ENCODE results near the gene NACC1.

NACC1 gene

GRCh38 chr19:13085666-13086065 lies 32.4 kb upstream of the NACC1 start:
- Histone ChIP-seq H3K9me3 (ENCODE audit: control insufficient read depth, insufficient read depth, low read length) (no peaks in the 10 kb centered on the region), H3F3A (ENCODE audit: control insufficient read depth, insufficient read depth) (no peaks in the 10 kb centered on the region), H3K36me3 (ENCODE audit: control insufficient read depth, low read length) (no peaks in the 10 kb centered on the region), H3K4me1 (ENCODE audit: control insufficient read depth, low read length) (no peaks in the 10 kb centered on the region), H3K4me2 (ENCODE audit: low read length) (no peak overlapping the region), H3K9me2 (replicated peaks; ENCODE audit: control insufficient read depth, low read length) (no peaks in the 10 kb centered on the region), H4K20me1 (ENCODE audit: control insufficient read depth, insufficient read depth, low read depth, low read length) (no peaks in the 10 kb centered on the region), H3K27ac (ENCODE audit: low read depth, low read length) (no peak overlapping the region), H3K27me3 (ENCODE audit: control insufficient read depth, low read length) (peaks cover 11% of the 10 kb centered on the region; the same call in 1 of the 2 replicates), H3K4me3 (ENCODE audit: low read length) (no peak overlapping the region), H3K79me2 (ENCODE audit: control insufficient read depth, low read length) (no peaks in the 10 kb centered on the region)
- TF ChIP-seq, protein P1, sequence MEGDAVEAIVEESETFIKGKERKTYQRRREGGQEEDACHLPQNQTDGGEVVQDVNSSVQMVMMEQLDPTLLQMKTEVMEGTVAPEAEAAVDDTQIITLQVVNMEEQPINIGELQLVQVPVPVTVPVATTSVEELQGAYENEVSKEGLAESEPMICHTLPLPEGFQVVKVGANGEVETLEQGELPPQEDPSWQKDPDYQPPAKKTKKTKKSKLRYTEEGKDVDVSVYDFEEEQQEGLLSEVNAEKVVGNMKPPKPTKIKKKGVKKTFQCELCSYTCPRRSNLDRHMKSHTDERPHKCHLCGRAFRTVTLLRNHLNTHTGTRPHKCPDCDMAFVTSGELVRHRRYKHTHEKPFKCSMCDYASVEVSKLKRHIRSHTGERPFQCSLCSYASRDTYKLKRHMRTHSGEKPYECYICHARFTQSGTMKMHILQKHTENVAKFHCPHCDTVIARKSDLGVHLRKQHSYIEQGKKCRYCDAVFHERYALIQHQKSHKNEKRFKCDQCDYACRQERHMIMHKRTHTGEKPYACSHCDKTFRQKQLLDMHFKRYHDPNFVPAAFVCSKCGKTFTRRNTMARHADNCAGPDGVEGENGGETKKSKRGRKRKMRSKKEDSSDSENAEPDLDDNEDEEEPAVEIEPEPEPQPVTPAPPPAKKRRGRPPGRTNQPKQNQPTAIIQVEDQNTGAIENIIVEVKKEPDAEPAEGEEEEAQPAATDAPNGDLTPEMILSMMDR (IDR thresholded peaks at IDR 0.05; ENCODE audit: low read depth, low read length, poor library complexity, severe bottlenecking) = no peak
- TF ChIP-seq EZH2phosphoT487 (IDR thresholded peaks at IDR 0.05; ENCODE audit: borderline replicate concordance, low read length) = no peak

- TF ChIP-seq EZH2phosphoT487 (IDR thresholded peaks at IDR 0.05; ENCODE audit: borderline replicate concordance, low read length) = no peak
- TF ChIP-seq, protein P1 (IDR thresholded peaks at IDR 0.05; ENCODE audit: low read depth, low read length, poor library complexity, severe bottlenecking) = no peak
- Histone ChIP-seq H3F3A (ENCODE audit: control insufficient read depth, insufficient read depth) (no peaks in the 10 kb centered on the region), H3K36me3 (ENCODE audit: control insufficient read depth, low read length) (no peaks in the 10 kb centered on the region), H3K27me3 (ENCODE audit: control insufficient read depth, low read length) (peaks cover 11% of the 10 kb centered on the region; the same call in 1 of the 2 replicates), H3K9me3 (ENCODE audit: control insufficient read depth, insufficient read depth, low read length) (no peaks in the 10 kb centered on the region), H3K9me2 (replicated peaks; ENCODE audit: control insufficient read depth, low read length) (no peaks in the 10 kb centered on the region), H3K4me3 (ENCODE audit: low read length) (no peak overlapping the region), H3K4me1 (ENCODE audit: control insufficient read depth, low read length) (0 out of 2 replicates have a peak, but pooled peaks cover 1% of the 10 kb centered on the region), H3K4me2 (ENCODE audit: low read length) (no peak overlapping the region), H3K27ac (ENCODE audit: low read depth, low read length) (no peak overlapping the region), H3K79me2 (ENCODE audit: control insufficient read depth, low read length) (no peaks in the 10 kb centered on the region), H4K20me1 (ENCODE audit: control insufficient read depth, insufficient read depth, low read depth, low read length) (no peaks in the 10 kb centered on the region)
Observed at GRCh38 chr19:13086341-13086740, 31.7 kb upstream of the NACC1 start.

GRCh38 chr19:13087295-13087694 lies 30.8 kb upstream of the NACC1 start:
- H3K27ac ChIP-seq (ENCODE audit: low read depth, low read length) = no peak overlapping the region
- no peaks in the 10 kb centered on the region for H3K79me2 ChIP-seq (ENCODE audit: control insufficient read depth, low read length)
- TF ChIP-seq, protein P1 (IDR thresholded peaks at IDR 0.05; ENCODE audit: low read depth, low read length, poor library complexity, severe bottlenecking) = no peak
- TF ChIP-seq EZH2phosphoT487 (IDR thresholded peaks at IDR 0.05; ENCODE audit: borderline replicate concordance, low read length) = no peak

More at GRCh38 chr19:13087295-13087694, 30.8 kb upstream of the NACC1 start:
- Histone ChIP-seq H3K4me3 (ENCODE audit: low read length) (no peak overlapping the region), H3K36me3 (ENCODE audit: control insufficient read depth, low read length) (no peaks in the 10 kb centered on the region), H4K20me1 (ENCODE audit: control insufficient read depth, insufficient read depth, low read depth, low read length) (no peaks in the 10 kb centered on the region), H3F3A (ENCODE audit: control insufficient read depth, insufficient read depth) (no peaks in the 10 kb centered on the region), H3K9me3 (ENCODE audit: control insufficient read depth, insufficient read depth, low read length) (no peaks in the 10 kb centered on the region), H3K4me2 (ENCODE audit: low read length) (no peak overlapping the region), H3K27me3 (ENCODE audit: control insufficient read depth, low read length) (peaks cover 11% of the 10 kb centered on the region; the same call in 1 of the 2 replicates), H3K9me2 (replicated peaks; ENCODE audit: control insufficient read depth, low read length) (no peaks in the 10 kb centered on the region), H3K4me1 (ENCODE audit: control insufficient read depth, low read length) (0 out of 2 replicates have a peak, but pooled peaks cover 2% of the 10 kb centered on the region)
